B cell (primary cell): ENCODE results near the gene ATG4B.

Experiments
- CTCF ChIP-seq: fragments of 200-600 bp; IDR thresholded peaks from one replicate; pipeline ENCODE4 v1.8.0; 2022; ENCODE audit warnings: antibody characterized with exemption, mild to moderate bottlenecking
- EZH2 ChIP-seq: IDR thresholded peaks from 2 replicates; pipeline ENCODE4 v1.6.1; 2012; ENCODE audit warnings: borderline replicate concordance, low read depth, mild to moderate bottlenecking, moderate library complexity, low read length; ENCODE audit not compliant: insufficient read depth, poor library complexity, severe bottlenecking

GRCh38 chr2:241719093-241719492 is 81.6 kb downstream of the ATG4B start:
- TF ChIP-seq CTCF (no peak), EZH2 (no peak)
